ENCODE results near the gene ASGR1.
"Not testable (repeated sequence)": the region's sequence is repeated elsewhere in the genome, so short reads cannot be mapped to it uniquely, and the experiment has no call there.

The ASGR1 gene

GRCh38 chr17:7127501-7127900, 51.7 kb downstream of the ASGR1 start:
- H3K27ac ChIP-seq (ENCODE audit: insufficient read depth in 1 of 2, low read depth in 1 of 2, low read length in 2 of 2, poor library complexity in 1 of 2, severe bottlenecking in 2 of 2); DNase-seq; POLR2A ChIA-PET; CTCF ChIA-PET; H3K4me3 ChIP-seq (ENCODE audit: control insufficient read depth in 1 of 7, extremely low read depth in 1 of 7, insufficient read depth in 4 of 7, low read depth in 2 of 7, low read length in 6 of 7); H3K27me3 ChIP-seq (replicated peaks in 2 of 5; ENCODE audit: control insufficient read depth in 4 of 5, insufficient read depth in 5 of 5, low read length in 4 of 5); H3K36me3 ChIP-seq (ENCODE audit: control insufficient read depth in 4 of 4, insufficient read depth in 4 of 4, low read length in 3 of 4); H3K9me3 ChIP-seq (ENCODE audit: control extremely low read depth in 1 of 5, control insufficient read depth in 4 of 5, insufficient read depth in 2 of 5, low read depth in 1 of 5, low read length in 4 of 5): not testable (repeated sequence)
- WGBS (ENCODE audit: insufficient coverage), result no CpG with 5 or more reads among the region's 5 CpGs
- peaks cover 0 to 30% (median 19%) of the 10 kb centered on the region in 4 experiments for H3K4me1 ChIP-seq (ENCODE audit: control extremely low read depth in 1 of 4, control insufficient read depth in 4 of 4, insufficient read depth in 4 of 4, low read length in 3 of 4)

DNA sequence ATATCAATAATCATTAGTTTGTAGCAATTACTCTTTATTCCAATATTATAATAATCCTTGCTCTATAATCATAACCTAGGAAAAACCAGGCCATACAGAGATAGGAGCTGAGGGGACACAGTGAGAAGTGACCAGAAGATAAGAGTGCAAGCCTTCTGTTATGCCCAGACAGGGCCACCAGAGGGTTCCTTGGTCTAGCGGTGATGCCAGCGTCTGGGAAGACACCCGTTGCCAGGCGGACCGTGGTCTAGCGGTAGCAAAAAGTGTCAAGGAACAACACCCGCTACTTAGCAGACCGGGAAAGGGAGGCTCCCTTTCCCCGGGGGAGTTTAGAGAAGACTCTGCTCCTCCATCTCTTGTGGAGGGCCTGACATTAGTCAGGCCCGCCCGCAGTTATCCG, 52.8 kb downstream of the ASGR1 start:
- H3K27me3 ChIP-seq (replicated peaks in 2 of 5; ENCODE audit: control insufficient read depth in 4 of 5, insufficient read depth in 5 of 5, low read length in 4 of 5); H3K36me3 ChIP-seq (ENCODE audit: control insufficient read depth in 4 of 4, insufficient read depth in 4 of 4, low read length in 3 of 4); POLR2A ChIA-PET; H3K4me3 ChIP-seq (ENCODE audit: control insufficient read depth in 1 of 7, extremely low read depth in 1 of 7, insufficient read depth in 4 of 7, low read depth in 2 of 7, low read length in 6 of 7); DNase-seq; H3K9me3 ChIP-seq (ENCODE audit: control extremely low read depth in 1 of 5, control insufficient read depth in 4 of 5, insufficient read depth in 2 of 5, low read depth in 1 of 5, low read length in 4 of 5); H3K27ac ChIP-seq (ENCODE audit: insufficient read depth in 1 of 2, low read depth in 1 of 2, low read length in 2 of 2, poor library complexity in 1 of 2, severe bottlenecking in 2 of 2): not testable (repeated sequence)
- CTCF ChIA-PET, result interaction anchor here (1.3 to 1.7 kb wide), 2 partner anchors 9 to 45 kb away, joined by 3 to 8 read pairs; no protein-coding TSS in a partner anchor
- WGBS (ENCODE audit: insufficient coverage), result 98% methylated on average over 12 of the region's 12 CpGs
- H3K4me1 ChIP-seq (ENCODE audit: control extremely low read depth in 1 of 4, control insufficient read depth in 4 of 4, insufficient read depth in 4 of 4, low read length in 3 of 4), result peaks cover 0 to 23% (median 15%) of the 10 kb centered on the region in 4 experiments

- H3K36me3 ChIP-seq (ENCODE audit: control insufficient read depth in 4 of 4, insufficient read depth in 4 of 4, low read length in 3 of 4), result no peaks in the 10 kb centered on the region
- H3K27me3 ChIP-seq (replicated peaks in 2 of 5; ENCODE audit: control insufficient read depth in 4 of 5, insufficient read depth in 5 of 5, low read length in 4 of 5), result no peaks in the 10 kb centered on the region
- POLR2A ChIA-PET, result no interaction called here
- CTCF ChIA-PET, result interaction anchor here (0.7 to 1.7 kb wide), 5 partner anchors 8 to 43 kb away, joined by 3 to 8 read pairs (median 3); partner anchors contain the start of gene ASGR2
- no peak overlapping the region for H3K4me3 ChIP-seq (ENCODE audit: control insufficient read depth in 1 of 7, extremely low read depth in 1 of 7, insufficient read depth in 4 of 7, low read depth in 2 of 7, low read length in 6 of 7)
- peaks cover 0 to 17% (median 8%) of the 10 kb centered on the region in 4 experiments for H3K4me1 ChIP-seq (ENCODE audit: control extremely low read depth in 1 of 4, control insufficient read depth in 4 of 4, insufficient read depth in 4 of 4, low read length in 3 of 4)
- H3K9me3 ChIP-seq (ENCODE audit: control extremely low read depth in 1 of 5, control insufficient read depth in 4 of 5, insufficient read depth in 2 of 5, low read depth in 1 of 5, low read length in 4 of 5), result no peaks in the 10 kb centered on the region
- no peak for DNase-seq
- no CpG with 5 or more reads among the region's 5 CpGs for WGBS (ENCODE audit: insufficient coverage)
- H3K27ac ChIP-seq (ENCODE audit: insufficient read depth in 1 of 2, low read depth in 1 of 2, low read length in 2 of 2, poor library complexity in 1 of 2, severe bottlenecking in 2 of 2), result no peak overlapping the region
These were observed 54.2 kb downstream of the ASGR1 start for GRCh38 chr17:7124923-7125322.

- 100% methylated on average over 3 of the region's 4 CpGs for WGBS (ENCODE audit: insufficient coverage)
- H3K9me3 ChIP-seq (ENCODE audit: control extremely low read depth in 1 of 5, control insufficient read depth in 4 of 5, insufficient read depth in 2 of 5, low read depth in 1 of 5, low read length in 4 of 5), result no peaks in the 10 kb centered on the region
- peaks cover 0 to 10% (median 8%) of the 10 kb centered on the region in 4 experiments for H3K4me1 ChIP-seq (ENCODE audit: control extremely low read depth in 1 of 4, control insufficient read depth in 4 of 4, insufficient read depth in 4 of 4, low read length in 3 of 4)
- H3K4me3 ChIP-seq (ENCODE audit: control insufficient read depth in 1 of 7, extremely low read depth in 1 of 7, insufficient read depth in 4 of 7, low read depth in 2 of 7, low read length in 6 of 7), result no peak overlapping the region
- no peak overlapping the region for H3K27ac ChIP-seq (ENCODE audit: insufficient read depth in 1 of 2, low read depth in 1 of 2, low read length in 2 of 2, poor library complexity in 1 of 2, severe bottlenecking in 2 of 2)
- H3K27me3 ChIP-seq (replicated peaks in 2 of 5; ENCODE audit: control insufficient read depth in 4 of 5, insufficient read depth in 5 of 5, low read length in 4 of 5), result no peaks in the 10 kb centered on the region
- H3K36me3 ChIP-seq (ENCODE audit: control insufficient read depth in 4 of 4, insufficient read depth in 4 of 4, low read length in 3 of 4), result no peaks in the 10 kb centered on the region
- ChIA-PET POLR2A (no interaction called here), CTCF (interaction anchor here (1.0 to 1.3 kb wide), 3 partner anchors 9 to 16 kb away, joined by 3 read pairs; no protein-coding TSS in a partner anchor)
- DNase-seq, result no peak
These were observed 55.3 kb downstream of the ASGR1 start for GRCh38 chr17:7123844-7124243.

Measured in common myeloid progenitor, CD34-positive (primary cell).